Endothelial cell of umbilical vein (primary cell): ENCODE data around the gene FTO. TPM values are rescaled to one million over a fixed set of nuclear protein-coding genes. Genes with fewer than 3 reads are reported as not detected.

ENCODE experiments used
- BruUV-seq: library from RNA; stranded (reverse); fragments of 400-500 nt; replicated peaks from 2 replicates; lab custom pipeline; 2021; lab: Mats Ljungman, UMichigan
- CTCF ChIA-PET: fragments of 300-600, 350-600 bp; sonication (Branson Sonifier 250); formaldehyde crosslinking; loops from one replicate; lab custom pipeline; 2021; ENCODE audit warnings: antibody characterized with exemption, inconsistent platforms; lab: Charles Lee
- POLR2A ChIA-PET: fragments of 300-600, 350-600 bp; sonication (Branson Sonifier 250); formaldehyde crosslinking; loops from one replicate; lab custom pipeline; 2021; ENCODE audit warnings: antibody characterized with exemption, inconsistent platforms; lab: Charles Lee
- DNase-seq: peaks from one replicate; pipeline ENCODE4 v3.0.0-alpha.2; 2011; ENCODE audit warnings: low read depth, low spot score
- FAIRE-seq: peaks from 2 replicates; lab custom pipeline; 2011; peaks lifted over from hg19 to GRCh38; lab: Jason Lieb, UNC
- H2AFZ ChIP-seq: 2 replicates; pipeline ENCODE4 v1.6.0; 2012; ENCODE audit warnings: low read depth, low read length, control low read depth, inconsistent platforms
- H3K27ac ChIP-seq: 2 replicates; pipeline ENCODE4 v1.5.1; 2011; ENCODE audit warnings: low read depth, mild to moderate bottlenecking, control low read depth, low read length, moderate library complexity; ENCODE audit not compliant: insufficient read depth
- H3K27me3 ChIP-seq, 2 experiments: 2 replicates each; pipeline versions ENCODE4 v1.6.0 to v1.6.1; 2011; ENCODE audit warnings: low read length in 2 of 2, mixed read lengths in 1 of 2; ENCODE audit not compliant: control insufficient read depth in 2 of 2, insufficient read depth in 2 of 2
- H3K36me3 ChIP-seq, 2 experiments: 2 replicates in 1 of 2; 3 replicates in 1 of 2; pipeline ENCODE4 v1.5.1; 2011; ENCODE audit warnings: low read length in 2 of 2, mild to moderate bottlenecking in 1 of 2, moderate library complexity in 1 of 2; ENCODE audit not compliant: control insufficient read depth in 2 of 2, insufficient read depth in 2 of 2; ENCODE audit errors: extremely low read depth in 1 of 2
- H3K4me1 ChIP-seq: 3 replicates; pipeline ENCODE4 v1.5.1; 2011; ENCODE audit warnings: mild to moderate bottlenecking, low read length; ENCODE audit not compliant: control insufficient read depth, insufficient read depth; ENCODE audit errors: extremely low read depth
- H3K4me2 ChIP-seq: 2 replicates; pipeline ENCODE4 v1.6.1; 2011; ENCODE audit warnings: low read length, control low read depth, mixed read lengths; ENCODE audit not compliant: insufficient read depth
- H3K4me3 ChIP-seq, 3 experiments: fragments of 200-600 bp in 1 of 3; sonication (generic), shearing (Covaris generic) in 1 of 3; replicated peaks in 1 of 3; 2 replicates each; pipeline ENCODE4 v1.5.1; 2011 to 2016; ENCODE audit warnings: control low read depth in 3 of 3, low read length in 3 of 3, mild to moderate bottlenecking in 2 of 3, inconsistent platforms in 1 of 3, low read depth in 1 of 3, moderate library complexity in 1 of 3; ENCODE audit not compliant: insufficient read depth in 1 of 3
- H3K79me2 ChIP-seq: 2 replicates; pipeline ENCODE4 v1.6.0; 2012; ENCODE audit warnings: low read length, inconsistent platforms; ENCODE audit not compliant: control insufficient read depth, insufficient read depth
- H3K9ac ChIP-seq: replicated peaks from 2 replicates; pipeline ENCODE3; 2011; ENCODE audit warnings: low read length, control low read depth; ENCODE audit not compliant: insufficient read depth; ENCODE audit errors: extremely low read depth
- H3K9me1 ChIP-seq: replicated peaks from 3 replicates; pipeline ENCODE4 v1.6.0; 2011; ENCODE audit warnings: mild to moderate bottlenecking, low read length; ENCODE audit not compliant: control insufficient read depth, insufficient read depth; ENCODE audit errors: extremely low read depth
- H3K9me3 ChIP-seq: replicated peaks from 2 replicates; pipeline ENCODE4 v1.5.1; 2012; ENCODE audit warnings: low read length, inconsistent platforms; ENCODE audit not compliant: control insufficient read depth, insufficient read depth
- H4K20me1 ChIP-seq: replicated peaks from 2 replicates; pipeline ENCODE3; 2011; ENCODE audit warnings: mild to moderate bottlenecking, low read length; ENCODE audit not compliant: control insufficient read depth, insufficient read depth; ENCODE audit errors: extremely low read depth
- CTCF ChIP-seq, 2 donors: IDR thresholded peaks; 1 replicate in 1 of 2; 2 replicates in 1 of 2; pipeline ENCODE4 v1.5.1; 2011; ENCODE audit warnings: low read length in 2 of 2, mild to moderate bottlenecking in 2 of 2, moderate library complexity in 2 of 2, control low read depth in 1 of 2, inconsistent platforms in 1 of 2, low read depth in 1 of 2; ENCODE audit not compliant: insufficient read depth in 1 of 2; ENCODE audit errors: extremely low read depth in 1 of 2
- EZH2 ChIP-seq: IDR thresholded peaks from 2 replicates; pipeline ENCODE4 v1.6.1; 2012; ENCODE audit warnings: borderline replicate concordance, low read depth, mild to moderate bottlenecking, moderate library complexity, low read length, inconsistent platforms; ENCODE audit not compliant: severe bottlenecking
- FOS ChIP-seq: IDR thresholded peaks from 2 replicates; pipeline ENCODE4 v1.6.1; 2011; ENCODE audit warnings: mild to moderate bottlenecking, low read length, moderate library complexity, borderline replicate concordance; ENCODE audit not compliant: insufficient read depth
- GATA2 ChIP-seq: IDR thresholded peaks from 2 replicates; pipeline ENCODE4 v1.7.0; 2011; ENCODE audit warnings: low read depth, mild to moderate bottlenecking, moderate library complexity, mixed read lengths, low read length; ENCODE audit not compliant: insufficient read length, insufficient read depth
- JUN ChIP-seq: IDR thresholded peaks from 2 replicates; pipeline ENCODE4 v1.6.1; 2011; ENCODE audit warnings: borderline replicate concordance, low read depth; ENCODE audit not compliant: insufficient read length, insufficient read depth
- MAX ChIP-seq: IDR thresholded peaks from 2 replicates; pipeline ENCODE4 v1.6.1; 2011; ENCODE audit not compliant: insufficient read depth, insufficient read length
- MYC ChIP-seq: IDR thresholded peaks from one replicate; pipeline ENCODE4 v1.6.1; 2011; ENCODE audit warnings: mild to moderate bottlenecking, low read depth, low read length
- POLR2A ChIP-seq: IDR thresholded peaks from 2 replicates; pipeline ENCODE4 v1.6.1; 2012; ENCODE audit warnings: low read depth, mild to moderate bottlenecking, control low read depth, low read length
- POLR2AphosphoS5 ChIP-seq: IDR thresholded peaks from 2 replicates; pipeline ENCODE4 v1.6.1; 2012; ENCODE audit warnings: low read depth, mild to moderate bottlenecking, control low read depth, low read length, moderate library complexity; ENCODE audit not compliant: insufficient read depth
- dilution Hi-C: fragments of 300-500 bp; cut with MboI; formaldehyde crosslinking; loops from one replicate; pipeline ENCODE4 v1.15.0; 2019; ENCODE audit warnings: low sequenced_read_pairs; ENCODE audit not compliant: extremely low pct_ligation_motif_present
- intact Hi-C: fragments of 100-400 bp; cut with micrococcal nuclease; formaldehyde crosslinking; loops from one replicate; pipeline ENCODE4 v1.10.0; 2022
- polyA plus RNA-seq, 4 experiments: library from polyadenylated mRNA; depleted of rRNA in 3 of 4; stranded (reverse) in 3 of 4; unstranded in 1 of 4; fragments of >200 nt; gene quantifications; 2 replicates each; pipeline versions ENCODE4 v1.2.1 to v1.2.3, GENCODE V29; 2011 to 2012; ENCODE audit warnings: missing spikeins in 1 of 4
- total RNA-seq: library from RNA; stranded (reverse); gene quantifications from 2 replicates; pipeline ENCODE4 v1.2.3, GENCODE V29; 2021

The FTO gene
- total and polyA plus RNA-seq, 2 donors (not counting 3 experiments of a cell fraction or from before 2014, with no cell fraction given): 48.6 to 87.1 TPM

GRCh38 chr16:53901408-53901807, 197.5 kb downstream of the FTO start:
- H3K4me1 ChIP-seq: no peaks in the 10 kb centered on the region
- H3K27me3 ChIP-seq: no peaks in the 10 kb centered on the region
- no peak overlapping the region for H3K27ac ChIP-seq
- H3K9me3 ChIP-seq: no peaks in the 10 kb centered on the region
- H3K79me2 ChIP-seq: no peaks in the 10 kb centered on the region
- no peak overlapping the region for H3K9ac ChIP-seq
- DNase-seq (no peak), FAIRE-seq (no peak)
- no peaks in the 10 kb centered on the region for H4K20me1 ChIP-seq
- dilution Hi-C loops: no loop called here
- H3K9me1 ChIP-seq: no peaks in the 10 kb centered on the region
- no TSS peak for BruUV-seq
- TF ChIP-seq FOS (no peak), MAX (no peak), CTCF (IDR thresholded peaks at IDR 0.05; ENCODE audit: extremely low read depth in 1 of 2, insufficient read depth in 1 of 2, low read depth in 1 of 2, low read length in 2 of 2) (no peak), POLR2A (no peak), POLR2AphosphoS5 (no peak), GATA2 (no peak), MYC (no peak), EZH2 (no peak), JUN (no peak)
- ChIA-PET CTCF (no interaction called here), POLR2A (no interaction called here)
- no peak overlapping the region for H3K4me3 ChIP-seq
- H3K36me3 ChIP-seq: no peaks in the 10 kb centered on the region
- H2AFZ ChIP-seq: no peak overlapping the region
- intact Hi-C loops: no loop called here
- no peak overlapping the region for H3K4me2 ChIP-seq
